Activated T-helper 1 cell treated with anti-CD3 and anti-CD28 coated beads, Interleukin-12 subunit alpha, Interleukin-12 subunit beta, Interleukin-2, Interleukin-4 antibody, amounts not matched to agents 30 ng/mL and 10 ng/mL and 1 ng/mL, durations not matched to agents 14 hours and 24 hours and 36 hours (primary cell): ENCODE measurements around the gene RPIA. TPM values are rescaled to one million over a fixed set of nuclear protein-coding genes. Genes with fewer than 3 reads are reported as not detected.
"Not testable (repeated sequence)": the region's sequence is repeated elsewhere in the genome, so short reads cannot be mapped to it uniquely, and the experiment has no call there.

Experiments used
- DNase-seq: peaks from one replicate; pipeline ENCODE4 v3.0.0; 2021; ENCODE audit warnings: low spot score
- H3K27ac Mint-ChIP-seq: one replicate; pipeline ENCODE4 v1.8.0; 2021; ENCODE audit warnings: mild to moderate bottlenecking, mixed read lengths
- H3K27me3 Mint-ChIP-seq: one replicate; pipeline ENCODE4 v1.8.0; 2022; ENCODE audit warnings: mild to moderate bottlenecking, moderate library complexity, mixed read lengths; ENCODE audit not compliant: insufficient read depth
- H3K36me3 Mint-ChIP-seq: one replicate; pipeline ENCODE4 v1.8.0; 2021; ENCODE audit warnings: low read depth, mixed read lengths
- H3K4me1 Mint-ChIP-seq: one replicate; pipeline ENCODE4 v1.8.0; 2021; ENCODE audit warnings: low read depth, mixed read lengths
- H3K4me3 Mint-ChIP-seq: one replicate; pipeline ENCODE4 v1.8.0; 2021; ENCODE audit warnings: mild to moderate bottlenecking, moderate library complexity, mixed read lengths
- H3K9me3 Mint-ChIP-seq: one replicate; pipeline ENCODE4 v1.8.0; 2021; ENCODE audit warnings: mixed read lengths
- intact Hi-C: fragments of 100-400 bp; cut with micrococcal nuclease; formaldehyde crosslinking; loops from one replicate; pipeline ENCODE4 v1.15.1; 2024
- total RNA-seq: library from RNA; stranded (reverse); gene quantifications from 2 replicates; pipeline ENCODE4 v1.2.3, GENCODE V29; 2022

RPIA gene
- total RNA-seq, 1 donor from 2014 or later = 79.1 TPM

DNA sequence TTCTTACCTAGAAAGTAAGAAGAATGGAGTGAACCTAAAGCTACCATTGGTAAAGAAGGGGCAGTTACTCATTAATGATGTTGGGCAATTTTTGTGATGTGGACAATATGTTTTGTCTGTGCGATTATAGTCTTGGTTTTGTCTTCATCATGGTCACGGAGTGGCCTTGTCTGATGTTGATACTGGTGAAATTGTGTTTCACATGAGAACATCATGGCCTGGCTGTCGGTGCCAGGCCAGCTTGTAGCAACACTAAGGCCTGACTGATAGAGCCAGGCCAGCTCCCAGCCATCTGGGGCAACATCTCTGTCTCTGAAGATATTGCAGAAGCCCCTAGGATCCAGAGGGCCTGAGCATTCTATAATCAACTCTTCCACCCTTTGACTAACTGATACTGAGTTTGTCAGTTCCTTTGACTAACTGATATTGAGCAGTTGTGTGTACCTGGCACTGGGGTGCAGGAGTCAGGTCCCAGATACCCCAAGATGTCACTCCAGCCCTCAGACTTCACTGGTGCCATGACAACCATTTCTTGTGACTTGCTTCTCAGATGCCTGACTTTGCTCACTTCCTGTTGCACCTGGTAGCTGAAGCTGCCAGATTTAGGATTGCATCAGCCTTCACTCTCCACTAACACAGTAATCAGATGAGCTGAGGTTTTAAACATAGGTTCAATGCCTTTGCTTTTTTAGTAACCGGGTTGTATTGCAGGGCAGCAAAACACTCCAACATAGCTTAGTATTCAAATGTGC is 62.5 kb downstream of the RPIA start:
- Mint-ChIP-seq H3K9me3 (peaks cover 14% of the 10 kb centered on the region), H3K4me1 (peaks cover 32% of the 10 kb centered on the region), H3K4me3 (no peak overlapping the region), H3K27me3 (no peaks in the 10 kb centered on the region), H3K36me3 (peaks cover 54% of the 10 kb centered on the region), H3K27ac (peak overlapping the region; percentile 88)
- intact Hi-C loops = no loop called here
- peak; percentile 35 for DNase-seq

DNA sequence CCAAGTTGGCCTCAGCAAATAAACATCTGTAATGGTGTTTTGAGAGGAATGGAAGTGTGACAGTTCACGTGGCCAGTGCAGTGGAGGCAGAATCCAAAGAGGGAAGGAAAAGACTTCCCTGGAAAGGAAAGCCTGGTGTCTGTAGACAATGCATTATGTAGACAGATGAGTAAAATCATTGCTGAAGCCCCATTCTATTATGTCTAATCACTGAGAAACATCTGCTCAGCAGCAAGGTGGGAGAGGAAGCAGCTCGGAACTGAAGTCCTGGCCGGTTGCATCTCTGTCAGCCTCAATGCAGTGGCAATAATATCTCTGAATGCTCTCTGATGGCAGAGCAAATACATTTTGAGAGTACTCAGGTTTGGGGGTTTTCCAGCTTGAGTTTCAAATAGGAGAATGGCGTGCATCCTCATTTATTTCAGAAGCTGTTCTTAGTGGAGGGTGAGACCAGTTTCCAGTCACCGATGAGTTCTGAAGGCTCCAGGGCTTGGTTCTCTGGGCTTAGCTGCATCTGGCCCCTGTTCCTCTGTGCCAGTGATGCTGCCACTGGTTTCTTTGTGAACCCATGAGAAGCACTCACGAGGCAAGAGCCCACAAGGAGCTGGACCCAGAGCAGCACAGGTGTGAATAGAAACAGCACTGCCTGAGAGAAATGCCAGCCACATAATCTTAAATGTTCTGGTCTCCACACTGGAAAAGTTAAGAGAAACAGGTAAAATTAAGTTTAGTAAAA is 63.3 kb downstream of the RPIA start:
- Mint-ChIP-seq H3K27me3 (no peaks in the 10 kb centered on the region), H3K36me3 (peaks cover 50% of the 10 kb centered on the region), H3K4me3 (no peak overlapping the region), H3K27ac (peak overlapping the region; percentile 88), H3K4me1 (peaks cover 32% of the 10 kb centered on the region), H3K9me3 (peaks cover 15% of the 10 kb centered on the region)
- intact Hi-C loops = no loop called here
- no peak for DNase-seq

DNA sequence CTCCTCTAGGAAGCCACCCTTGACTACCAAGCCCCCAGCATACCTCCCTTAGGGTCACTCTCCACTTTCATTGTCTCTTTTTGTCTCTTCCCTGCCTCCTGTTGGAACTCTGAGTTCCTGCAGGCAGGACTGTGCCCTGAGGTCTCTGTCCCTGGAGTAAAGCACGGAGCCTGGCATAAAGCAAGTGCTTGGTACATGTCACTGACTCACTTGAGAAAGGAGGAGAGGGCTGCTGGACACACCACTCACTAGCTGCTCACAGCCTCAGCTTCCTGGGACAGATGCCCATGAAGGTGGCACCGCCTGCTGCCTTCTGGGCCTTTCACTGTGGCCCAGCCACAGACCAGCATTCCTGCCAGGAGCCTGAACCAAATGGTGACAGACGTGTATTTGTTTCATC is 64.4 kb downstream of the RPIA start:
- intact Hi-C loops = no loop called here

DNA sequence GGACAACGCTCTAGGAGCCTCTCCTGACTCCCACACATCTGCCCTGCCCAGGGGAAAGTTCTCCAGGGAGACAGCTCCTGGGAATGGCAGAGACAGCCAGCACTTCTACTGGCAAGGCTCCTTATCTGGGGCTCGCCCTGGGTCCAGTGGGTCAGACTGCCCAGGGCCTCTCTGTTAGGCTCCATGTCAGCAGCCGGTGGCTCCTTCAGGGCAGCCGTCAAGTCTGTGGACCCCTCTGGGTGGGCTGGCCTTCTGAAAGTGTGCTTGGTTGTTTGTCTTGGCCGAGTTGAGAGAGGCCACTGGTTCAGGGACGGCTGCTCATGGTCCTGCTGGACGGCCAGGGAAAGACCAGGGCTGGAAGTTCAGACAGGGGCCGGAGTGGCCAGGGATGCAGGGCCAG is 65.6 kb downstream of the RPIA start:
- Mint-ChIP-seq H3K9me3 (peaks cover 15% of the 10 kb centered on the region), H3K27ac (no peak overlapping the region), H3K4me1 (peaks cover 25% of the 10 kb centered on the region), H3K36me3 (peaks cover 41% of the 10 kb centered on the region), H3K27me3 (no peaks in the 10 kb centered on the region), H3K4me3 (no peak overlapping the region)
- intact Hi-C loops = no loop called here
- DNase-seq = no peak

More for the DNA sequence above, 64.4 kb downstream of the RPIA start:
- H3K4me3 Mint-ChIP-seq = no peak overlapping the region
- peaks cover 50% of the 10 kb centered on the region for H3K36me3 Mint-ChIP-seq
- peak overlapping the region; percentile 8 for H3K27ac Mint-ChIP-seq
- H3K9me3 Mint-ChIP-seq = peaks cover 15% of the 10 kb centered on the region
- no peaks in the 10 kb centered on the region for H3K27me3 Mint-ChIP-seq
- no peak for DNase-seq
- H3K4me1 Mint-ChIP-seq = peaks cover 32% of the 10 kb centered on the region

DNA sequence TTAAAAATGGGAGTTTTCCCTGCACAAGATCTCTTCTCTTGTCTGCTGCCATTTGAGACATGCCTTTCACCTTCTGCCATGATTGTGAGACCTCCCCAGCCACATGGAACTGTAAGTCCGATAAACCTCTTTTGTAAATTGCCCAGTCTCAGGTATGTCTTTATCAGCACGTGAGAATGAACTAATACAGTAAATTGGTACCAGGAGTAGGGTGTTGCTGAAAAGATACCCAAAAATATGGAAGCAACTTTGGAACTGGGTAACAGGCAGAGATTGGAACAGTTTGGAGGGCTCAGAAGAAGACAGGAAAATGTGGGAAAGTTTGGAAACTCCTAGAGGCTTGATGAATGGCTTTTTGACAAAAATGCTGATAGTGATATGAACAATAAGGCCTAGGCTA is 67.2 kb downstream of the RPIA start:
- peaks cover 13% of the 10 kb centered on the region for H3K4me1 Mint-ChIP-seq
- H3K36me3 Mint-ChIP-seq = peaks cover 25% of the 10 kb centered on the region
- DNase-seq, H3K4me3 Mint-ChIP-seq, H3K27me3 Mint-ChIP-seq, H3K27ac Mint-ChIP-seq, intact Hi-C loops: not testable (repeated sequence)
- peaks cover 15% of the 10 kb centered on the region for H3K9me3 Mint-ChIP-seq

DNA sequence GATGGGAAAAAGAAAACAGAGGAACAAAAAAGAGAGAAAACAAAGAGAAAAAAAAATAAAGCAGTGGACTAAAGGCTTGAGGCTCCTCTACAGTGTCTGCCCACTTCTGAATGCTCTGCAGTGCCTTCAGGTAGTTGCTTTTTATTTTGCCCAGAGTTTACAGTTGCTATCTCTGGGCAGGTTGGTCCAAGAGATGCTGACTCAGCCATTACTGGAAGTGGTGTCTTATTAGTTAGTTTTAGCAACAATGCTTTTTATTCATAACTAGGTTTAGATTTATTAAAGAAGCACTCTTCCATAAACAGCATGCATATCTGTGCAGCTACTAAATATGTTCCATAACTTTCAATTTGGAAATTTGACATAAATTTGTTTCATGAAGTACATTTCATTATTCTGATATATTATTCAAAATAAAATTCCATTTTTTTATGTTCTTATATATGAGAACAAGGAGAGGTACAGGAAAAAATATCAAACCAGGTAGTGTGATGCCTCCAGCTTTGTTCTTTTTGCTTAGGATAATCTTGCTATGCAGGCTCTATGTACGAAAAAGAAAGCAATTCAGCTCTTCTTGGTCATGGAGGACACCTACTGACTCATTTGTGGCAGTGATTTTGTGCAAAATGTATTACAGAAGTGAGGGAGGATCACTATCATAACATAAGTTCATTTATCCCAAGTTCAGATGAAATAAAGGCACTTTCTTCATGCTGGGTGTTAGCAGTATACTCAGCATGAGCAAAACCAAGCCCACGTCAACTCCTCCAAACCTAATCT is 69.5 kb downstream of the RPIA start:
- H3K4me1 Mint-ChIP-seq = peaks cover 4% of the 10 kb centered on the region
- no peak for DNase-seq
- H3K27me3 Mint-ChIP-seq = peaks cover 12% of the 10 kb centered on the region
- intact Hi-C loops = no loop called here
- H3K36me3 Mint-ChIP-seq = peaks cover 13% of the 10 kb centered on the region
- no peak overlapping the region for H3K4me3 Mint-ChIP-seq
- no peak overlapping the region for H3K27ac Mint-ChIP-seq
- H3K9me3 Mint-ChIP-seq = peaks cover 15% of the 10 kb centered on the region

DNA sequence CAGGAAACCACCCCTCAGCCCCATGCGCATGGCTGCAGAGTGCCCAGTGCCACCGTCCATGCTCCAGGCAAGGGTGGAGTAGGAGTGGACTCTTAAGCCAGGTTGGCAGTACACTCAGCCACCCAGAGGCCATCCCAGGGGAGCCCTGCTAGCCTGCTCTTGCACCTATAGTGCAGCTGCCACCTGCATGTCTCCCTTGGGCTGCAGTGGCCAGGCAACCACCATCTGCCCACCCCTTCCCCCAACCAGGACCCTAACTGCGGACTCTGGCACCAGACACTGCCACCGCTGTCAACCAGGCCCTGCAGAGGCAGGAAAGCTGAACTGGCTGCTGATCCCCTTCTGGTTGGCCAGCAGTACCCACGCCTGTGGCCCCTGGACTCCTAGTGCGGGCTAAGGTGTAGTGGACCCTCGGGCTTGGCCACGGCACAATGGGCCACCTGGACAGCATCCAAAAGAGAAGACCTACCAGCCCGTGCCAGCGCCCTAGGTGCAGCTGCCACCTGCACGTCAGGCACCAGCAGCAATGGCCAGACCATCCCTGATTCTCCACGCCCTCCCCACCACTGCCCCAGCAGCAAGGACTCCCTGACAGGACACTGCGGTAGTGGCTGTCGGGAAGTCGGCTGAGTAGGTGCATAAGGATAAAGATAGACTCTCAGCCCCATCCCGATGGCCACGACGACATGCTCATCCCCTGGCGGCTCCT is 72.8 kb downstream of the RPIA start:
- DNase-seq = no peak
- Mint-ChIP-seq H3K36me3 (peaks cover 2% of the 10 kb centered on the region), H3K27ac (no peak overlapping the region), H3K4me1 (peaks cover 5% of the 10 kb centered on the region), H3K27me3 (peaks cover 16% of the 10 kb centered on the region), H3K4me3 (peak overlapping the region; percentile 26), H3K9me3 (no peaks in the 10 kb centered on the region)
- intact Hi-C loops = no loop called here

DNA sequence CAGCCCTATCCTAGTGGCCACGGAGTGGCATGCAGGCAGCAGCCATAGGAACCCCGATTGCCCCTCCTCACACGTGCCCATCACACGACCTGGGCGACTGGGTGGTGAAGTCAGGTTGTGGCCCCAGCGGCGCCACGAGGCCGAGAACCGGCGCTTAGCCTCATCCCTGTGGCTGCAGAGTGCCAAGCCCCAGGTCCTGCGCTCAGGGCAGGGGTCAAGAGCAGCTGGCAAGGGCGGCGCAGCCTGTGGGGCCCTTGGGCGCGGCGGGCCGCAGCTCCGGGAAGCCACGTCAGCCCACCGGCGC is 73.3 kb downstream of the RPIA start:
- H3K4me3 Mint-ChIP-seq = no peak overlapping the region
- H3K4me1 Mint-ChIP-seq = peaks cover 5% of the 10 kb centered on the region
- H3K27me3 Mint-ChIP-seq = peaks cover 18% of the 10 kb centered on the region
- no peak for DNase-seq
- no peak overlapping the region for H3K27ac Mint-ChIP-seq
- peaks cover 2% of the 10 kb centered on the region for H3K36me3 Mint-ChIP-seq
- intact Hi-C loops = no loop called here
- H3K9me3 Mint-ChIP-seq = no peaks in the 10 kb centered on the region

DNA sequence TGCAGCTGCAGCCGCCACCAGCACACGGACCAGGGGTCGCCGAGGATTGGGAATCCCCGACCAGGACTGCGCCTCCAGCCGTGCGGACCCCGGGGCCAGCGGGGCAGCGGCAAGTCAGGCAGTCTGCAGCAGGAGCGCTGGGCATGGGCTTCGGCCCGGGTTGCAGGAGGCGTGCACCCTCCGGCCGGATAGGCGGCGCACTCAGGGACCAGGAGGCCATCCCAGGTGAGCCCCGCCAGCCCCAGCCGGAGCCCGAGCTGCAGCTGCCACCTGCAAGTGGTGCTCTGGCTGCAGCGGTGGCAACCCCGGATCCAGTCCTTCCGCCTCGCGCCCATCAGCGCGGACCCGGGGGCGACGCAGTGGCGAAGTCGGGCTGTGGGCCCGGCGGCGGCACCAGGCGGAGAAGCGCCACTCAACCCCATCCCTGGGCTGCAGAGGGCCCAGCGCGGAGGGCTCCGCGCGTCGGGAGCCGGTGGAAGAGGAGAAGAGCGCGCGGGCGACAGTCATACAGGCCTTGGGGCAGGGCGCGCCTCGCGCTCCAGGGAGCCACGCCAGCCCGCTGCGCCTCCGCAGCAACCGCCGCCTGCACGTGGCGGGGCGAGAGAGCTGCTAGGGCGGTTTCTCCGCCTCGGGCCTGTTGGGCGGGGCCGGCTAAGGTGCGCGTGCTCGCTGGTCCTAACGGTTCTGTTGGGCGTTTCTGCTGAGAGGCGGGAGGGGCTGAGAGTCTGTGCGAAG is 73.8 kb downstream of the RPIA start:
- intact Hi-C loops = no loop called here
- peak; percentile 40 for DNase-seq
- Mint-ChIP-seq H3K27me3 (peaks cover 21% of the 10 kb centered on the region), H3K27ac (peak overlapping the region; percentile 40), H3K4me3 (peak overlapping the region; percentile 81), H3K4me1 (peaks cover 5% of the 10 kb centered on the region), H3K9me3 (no peaks in the 10 kb centered on the region), H3K36me3 (peaks cover 2% of the 10 kb centered on the region)

DNA sequence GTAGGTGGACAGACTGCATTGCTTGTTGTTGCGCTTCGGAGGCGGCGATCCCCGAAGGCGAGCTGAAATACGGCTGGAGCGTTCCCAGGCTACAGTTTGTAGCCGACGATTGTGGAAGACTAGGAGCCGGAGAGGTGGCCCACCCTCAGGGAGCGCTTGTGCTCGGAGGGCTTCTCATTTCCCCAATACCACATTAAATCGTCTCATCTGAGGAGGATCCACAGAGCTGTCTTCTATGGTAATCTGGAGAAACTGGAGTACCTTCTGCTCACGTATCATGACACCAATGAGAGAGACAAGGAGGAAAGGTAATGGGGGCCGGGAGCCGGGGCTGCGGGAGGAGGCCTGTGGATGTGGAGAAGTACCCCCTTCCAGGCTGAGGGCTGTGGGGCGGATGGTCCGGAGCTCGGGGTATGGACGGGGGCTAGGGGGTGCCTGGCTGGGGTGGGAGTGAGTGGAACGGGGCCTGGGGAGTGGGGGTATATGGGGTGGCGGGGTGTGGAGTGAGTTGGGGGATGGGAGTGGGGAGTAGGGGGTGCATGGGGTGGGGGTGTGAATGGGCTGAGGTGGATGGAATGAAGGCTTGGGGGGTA is 74.5 kb downstream of the RPIA start:
- Mint-ChIP-seq H3K4me3 (peak overlapping the region; percentile 81), H3K27ac (peak overlapping the region; percentile 40), H3K27me3 (peaks cover 22% of the 10 kb centered on the region)
- H3K4me1 Mint-ChIP-seq, H3K9me3 Mint-ChIP-seq, H3K36me3 Mint-ChIP-seq, intact Hi-C loops, DNase-seq: not testable (repeated sequence)

DNA sequence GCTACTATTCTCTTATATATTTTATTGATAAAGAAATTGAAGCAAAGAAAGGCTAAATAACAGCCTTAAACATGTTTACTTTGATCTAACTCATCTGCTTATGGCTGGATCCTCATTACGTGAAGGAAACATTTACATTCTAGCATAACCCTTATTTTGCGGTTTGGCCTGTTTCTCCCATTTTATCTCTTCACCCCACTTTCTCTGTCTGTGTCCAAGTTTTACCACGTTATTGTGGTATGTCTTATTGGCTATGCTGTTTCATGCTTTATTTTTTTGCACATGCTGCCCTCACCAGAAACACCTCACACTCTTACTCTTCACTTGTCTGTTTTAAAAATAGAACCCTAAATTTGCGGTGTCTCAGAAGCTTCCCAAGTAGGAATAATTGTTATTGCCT is 78.5 kb downstream of the RPIA start:
- H3K27me3 Mint-ChIP-seq = peaks cover 20% of the 10 kb centered on the region
- intact Hi-C loops = no loop called here
- no peak overlapping the region for H3K27ac Mint-ChIP-seq
- peaks cover 5% of the 10 kb centered on the region for H3K4me1 Mint-ChIP-seq
- no peaks in the 10 kb centered on the region for H3K36me3 Mint-ChIP-seq
- peaks cover 4% of the 10 kb centered on the region for H3K9me3 Mint-ChIP-seq
- H3K4me3 Mint-ChIP-seq = no peak overlapping the region
- no peak for DNase-seq
